OCI-LY1 (cell line): ENCODE data around the gene ADARB2.
A peak's percentile ranks its signal among the peaks of the same experiment; 100 is the strongest.

Experiments
- H2AFZ ChIP-seq: fragments of 200-600 bp; sonication (generic), shearing (Covaris generic); 2 replicates; pipeline ENCODE4 v1.6.0; 2014; ENCODE audit warnings: antibody characterized with exemption, mild to moderate bottlenecking, low read length
- H3F3A ChIP-seq: fragments of 200-600 bp; sonication (generic), shearing (Covaris generic); 2 replicates; pipeline ENCODE4 v1.6.0; 2014; ENCODE audit warnings: mild to moderate bottlenecking, antibody characterized with exemption, low read length, moderate library complexity; ENCODE audit not compliant: insufficient read depth
- H3K27ac ChIP-seq: fragments of 200-600 bp; sonication (generic); 2 replicates; pipeline ENCODE4 v1.5.1; 2014; ENCODE audit warnings: low read length, mixed run types, mild to moderate bottlenecking, low read depth; ENCODE audit not compliant: poor library complexity, severe bottlenecking
- H3K27me3 ChIP-seq: fragments of 200-600 bp; sonication (generic); 2 replicates; pipeline ENCODE4 v1.6.0; 2014; ENCODE audit warnings: antibody characterized with exemption, mild to moderate bottlenecking, low read length, moderate library complexity; ENCODE audit not compliant: insufficient read depth
- H3K36me3 ChIP-seq: fragments of 200-600 bp; sonication (generic); 2 replicates; pipeline ENCODE4 v1.6.1; 2014; ENCODE audit warnings: mild to moderate bottlenecking, antibody characterized with exemption, low read length, moderate library complexity, mixed read lengths; ENCODE audit not compliant: insufficient read depth
- H3K4me1 ChIP-seq: fragments of 200-600 bp; sonication (generic); 2 replicates; pipeline ENCODE4 v1.5.1; 2014; ENCODE audit warnings: mild to moderate bottlenecking, low read length, moderate library complexity; ENCODE audit not compliant: insufficient read depth, severe bottlenecking
- H3K4me2 ChIP-seq: fragments of 200-600 bp; sonication (generic), shearing (Covaris generic); 2 replicates; pipeline ENCODE4 v1.6.1; 2014; ENCODE audit warnings: low read length
- H3K4me3 ChIP-seq: fragments of 200-600 bp; sonication (generic); 2 replicates; pipeline ENCODE4 v1.5.1; 2014; ENCODE audit warnings: low read length, low read depth, mild to moderate bottlenecking, mixed read lengths; ENCODE audit not compliant: poor library complexity, severe bottlenecking
- H3K79me2 ChIP-seq: fragments of 200-600 bp; shearing (Covaris generic); 2 replicates; pipeline ENCODE4 v1.6.1; 2016; ENCODE audit warnings: mixed run types, low read length, mixed read lengths; ENCODE audit not compliant: insufficient read depth
- H3K9ac ChIP-seq: fragments of 200-600 bp; sonication (generic), shearing (Covaris generic); 2 replicates; pipeline ENCODE4 v1.6.1; 2014; ENCODE audit warnings: mild to moderate bottlenecking, low read length, mixed read lengths
- H3K9me2 ChIP-seq: fragments of 200-600 bp; sonication (generic), shearing (Covaris generic); 2 replicates; pipeline ENCODE4 v1.6.1; 2014; ENCODE audit warnings: low read depth, mild to moderate bottlenecking, low read length, mixed read lengths
- H3K9me3 ChIP-seq: fragments of 200-600 bp; shearing (Covaris generic); 2 replicates; pipeline ENCODE4 v1.6.1; 2014; ENCODE audit warnings: low read length, mixed read lengths
- H4K20me1 ChIP-seq: fragments of 200-600 bp; sonication (generic), shearing (Covaris generic); 2 replicates; pipeline ENCODE4 v1.6.0; 2016; ENCODE audit warnings: mild to moderate bottlenecking, low read length; ENCODE audit not compliant: insufficient read depth
- EZH2 ChIP-seq: fragments of 200-600 bp; sonication (generic), shearing (Covaris generic); IDR thresholded peaks from 2 replicates; pipeline ENCODE4 v1.8.0; 2017; ENCODE audit warnings: borderline replicate concordance, mixed run types, mild to moderate bottlenecking, antibody characterized with exemption, low read length, moderate library complexity, mixed read lengths
- TF ChIP-seq, protein P1 (sequence below): fragments of 200-600 bp; sonication (generic), shearing (Covaris generic); IDR thresholded peaks from 2 replicates; pipeline ENCODE4 v1.5.1; 2017; ENCODE audit warnings: mild to moderate bottlenecking, antibody characterized with exemption, low read length, moderate library complexity, mixed read lengths

Gene ADARB2

DNA sequence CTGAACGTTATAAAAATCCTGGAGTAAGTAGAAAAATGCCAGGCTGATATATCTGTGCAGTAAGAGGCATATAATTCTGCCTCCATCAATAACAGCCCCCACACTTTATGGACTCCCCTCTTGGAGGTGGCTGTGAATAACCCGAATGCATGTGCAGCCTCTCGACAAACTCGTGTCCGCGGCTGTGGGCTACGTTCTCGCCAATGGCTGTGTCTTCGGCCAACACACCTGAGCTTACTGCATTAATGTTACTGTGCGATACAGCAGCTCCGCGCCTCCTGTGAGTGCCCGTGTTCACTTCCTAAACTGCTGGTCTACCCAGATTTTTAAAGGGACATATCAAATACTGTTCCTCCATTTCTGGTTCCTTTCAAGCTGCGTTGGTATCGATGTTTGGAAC, 209.4 kb downstream of the ADARB2 start:
- no peaks in the 10 kb centered on the region for H3K9me3 ChIP-seq
- no peaks in the 10 kb centered on the region for H4K20me1 ChIP-seq
- no peaks in the 10 kb centered on the region for H3K9me2 ChIP-seq
- no peak overlapping the region for H3K4me2 ChIP-seq
- TF ChIP-seq, protein P1, sequence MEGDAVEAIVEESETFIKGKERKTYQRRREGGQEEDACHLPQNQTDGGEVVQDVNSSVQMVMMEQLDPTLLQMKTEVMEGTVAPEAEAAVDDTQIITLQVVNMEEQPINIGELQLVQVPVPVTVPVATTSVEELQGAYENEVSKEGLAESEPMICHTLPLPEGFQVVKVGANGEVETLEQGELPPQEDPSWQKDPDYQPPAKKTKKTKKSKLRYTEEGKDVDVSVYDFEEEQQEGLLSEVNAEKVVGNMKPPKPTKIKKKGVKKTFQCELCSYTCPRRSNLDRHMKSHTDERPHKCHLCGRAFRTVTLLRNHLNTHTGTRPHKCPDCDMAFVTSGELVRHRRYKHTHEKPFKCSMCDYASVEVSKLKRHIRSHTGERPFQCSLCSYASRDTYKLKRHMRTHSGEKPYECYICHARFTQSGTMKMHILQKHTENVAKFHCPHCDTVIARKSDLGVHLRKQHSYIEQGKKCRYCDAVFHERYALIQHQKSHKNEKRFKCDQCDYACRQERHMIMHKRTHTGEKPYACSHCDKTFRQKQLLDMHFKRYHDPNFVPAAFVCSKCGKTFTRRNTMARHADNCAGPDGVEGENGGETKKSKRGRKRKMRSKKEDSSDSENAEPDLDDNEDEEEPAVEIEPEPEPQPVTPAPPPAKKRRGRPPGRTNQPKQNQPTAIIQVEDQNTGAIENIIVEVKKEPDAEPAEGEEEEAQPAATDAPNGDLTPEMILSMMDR: no peak
- TF ChIP-seq EZH2: no peak
- no peak overlapping the region for H3K9ac ChIP-seq
- H3K36me3 ChIP-seq: no peaks in the 10 kb centered on the region
- H3F3A ChIP-seq: no peaks in the 10 kb centered on the region
- no peaks in the 10 kb centered on the region for H3K79me2 ChIP-seq
- H3K4me1 ChIP-seq: peaks cover 61% of the 10 kb centered on the region
- peak overlapping the region; percentile 10 for H3K27ac ChIP-seq
- H2AFZ ChIP-seq: no peak overlapping the region
- no peaks in the 10 kb centered on the region for H3K27me3 ChIP-seq
- no peak overlapping the region for H3K4me3 ChIP-seq

DNA sequence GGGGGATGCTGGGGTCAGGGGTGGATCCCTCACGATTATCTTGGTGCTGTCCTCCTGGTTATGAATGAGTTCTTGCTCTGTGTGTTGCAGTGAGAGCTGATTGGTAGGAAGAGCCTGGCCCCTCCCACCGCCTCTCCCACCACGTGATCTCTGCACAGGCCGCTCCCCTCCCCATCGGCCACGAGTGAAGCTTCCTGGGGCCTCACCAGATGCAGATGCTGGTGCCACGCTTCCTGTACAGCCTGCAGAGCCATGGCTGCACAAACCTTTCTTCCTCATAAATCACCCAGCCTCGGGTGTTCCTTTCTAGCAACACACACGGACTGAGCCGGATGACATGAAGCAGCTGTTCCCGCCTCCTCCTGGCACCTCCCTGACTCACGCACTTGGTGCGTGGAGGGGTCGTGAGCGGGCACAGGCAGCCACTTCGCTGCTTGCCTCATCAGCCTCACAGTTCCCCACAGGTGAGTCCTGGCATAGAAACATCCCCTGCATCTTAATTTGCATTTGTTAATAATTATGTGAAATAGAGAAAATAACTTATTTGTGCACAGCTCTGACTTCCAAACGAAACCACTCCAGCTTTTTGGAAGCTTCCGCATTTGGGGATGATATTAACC, 210.8 kb downstream of the ADARB2 start:
- Histone ChIP-seq H3K36me3 (no peaks in the 10 kb centered on the region), H2AFZ (no peak overlapping the region), H3K27me3 (no peaks in the 10 kb centered on the region), H3F3A (no peaks in the 10 kb centered on the region), H3K4me3 (peak overlapping the region; percentile 46), H3K9ac (peak overlapping the region; percentile 12; the same call in 1 of the 2 replicates), H3K9me3 (no peaks in the 10 kb centered on the region), H4K20me1 (no peaks in the 10 kb centered on the region), H3K27ac (peak overlapping the region; percentile 10), H3K9me2 (no peaks in the 10 kb centered on the region), H3K79me2 (no peaks in the 10 kb centered on the region), H3K4me1 (peaks cover 61% of the 10 kb centered on the region), H3K4me2 (peak overlapping the region; percentile 40)
- no peak for TF ChIP-seq EZH2
- TF ChIP-seq, protein P1: no peak

DNA sequence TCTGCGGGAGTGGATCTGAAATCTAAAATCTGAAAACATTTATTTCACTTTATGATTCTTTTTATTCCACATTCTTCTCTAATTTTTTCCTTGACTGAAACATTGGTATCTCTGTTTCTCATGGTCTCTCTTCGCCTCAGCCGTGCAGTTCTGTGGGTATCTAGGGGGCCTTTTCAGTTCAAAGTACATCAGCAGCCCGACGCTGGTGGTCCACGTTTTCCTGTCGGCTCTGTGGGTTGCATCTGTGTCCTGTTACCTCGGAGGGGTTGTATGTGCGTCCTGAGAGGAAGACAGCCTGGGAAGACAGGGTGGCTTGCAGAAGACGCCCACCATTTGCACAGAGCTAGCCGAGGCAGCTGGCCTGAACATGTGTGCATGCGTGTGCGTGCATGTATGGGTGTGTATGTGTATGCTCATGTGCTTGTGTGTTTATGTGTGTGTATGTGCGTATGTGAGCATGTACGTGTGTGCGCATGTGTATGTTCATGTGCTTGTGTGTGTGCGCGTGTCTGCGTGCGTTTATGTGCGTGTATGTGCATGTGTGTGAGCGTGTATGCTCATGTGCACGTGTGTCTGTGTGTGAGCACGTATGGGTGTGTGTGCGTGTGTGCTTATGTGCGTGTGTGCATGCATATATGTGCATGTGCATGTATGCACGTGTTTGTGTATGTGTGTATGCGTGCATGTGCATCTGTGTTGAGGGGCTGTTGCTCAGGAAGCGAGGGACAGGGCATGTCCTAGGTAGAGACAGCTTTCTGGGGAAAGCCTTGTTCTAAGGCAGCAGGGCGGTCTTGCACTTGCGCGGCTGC, 211.8 kb downstream of the ADARB2 start:
- H3K9ac ChIP-seq: no peak overlapping the region
- H3K27ac ChIP-seq: peak overlapping the region; percentile 52
- no peaks in the 10 kb centered on the region for H3F3A ChIP-seq
- no peaks in the 10 kb centered on the region for H3K36me3 ChIP-seq
- H3K79me2 ChIP-seq: no peaks in the 10 kb centered on the region
- H3K9me3 ChIP-seq: no peaks in the 10 kb centered on the region
- no peaks in the 10 kb centered on the region for H3K27me3 ChIP-seq
- peaks cover 65% of the 10 kb centered on the region for H3K4me1 ChIP-seq
- no peaks in the 10 kb centered on the region for H3K9me2 ChIP-seq
- H3K4me3 ChIP-seq: no peak overlapping the region
- no peaks in the 10 kb centered on the region for H4K20me1 ChIP-seq
- H3K4me2 ChIP-seq: no peak overlapping the region
- no peak overlapping the region for H2AFZ ChIP-seq
- TF ChIP-seq EZH2: no peak
- TF ChIP-seq, protein P1: no peak
